Kidney (tissue), 14 donors: ENCODE results near the gene CETN3. TPM values are rescaled to one million over a fixed set of nuclear protein-coding genes. Genes with fewer than 3 reads are reported as not detected.
A peak's percentile ranks its signal among the peaks of the same experiment; 100 is the strongest.

ENCODE experiments used
- DNase-seq, 5 donors: peaks; one replicate each; pipeline ENCODE4 v3.0.0-alpha.2; 2013 to 2020
- FAIRE-seq: peaks from 2 replicates; lab custom pipeline; 2012; peaks lifted over from hg19 to GRCh38; lab: Jason Lieb, UNC
- H3K27ac ChIP-seq, 2 donors: one replicate each; pipeline ENCODE4 v1.7.0; 2013; ENCODE audit warnings: low read depth in 2 of 2, low read length in 2 of 2, inconsistent platforms in 1 of 2
- H3K27me3 ChIP-seq: one replicate; pipeline ENCODE4 v1.7.1; 2013; ENCODE audit warnings: low read length, inconsistent platforms; ENCODE audit not compliant: control insufficient read depth, insufficient read depth
- H3K36me3 ChIP-seq, 3 donors: one replicate each; pipeline versions ENCODE4 v1.7.0 to v1.7.1; 2013; ENCODE audit warnings: low read length in 3 of 3, control low read depth in 1 of 3, inconsistent platforms in 1 of 3; ENCODE audit not compliant: insufficient read depth in 3 of 3, control insufficient read depth in 2 of 3
- H3K4me1 ChIP-seq, 3 donors: one replicate each; pipeline versions ENCODE4 v1.7.0 to v1.7.1; 2013; ENCODE audit warnings: low read length in 3 of 3, inconsistent platforms in 1 of 3, low read depth in 1 of 3; ENCODE audit not compliant: control insufficient read depth in 2 of 3, insufficient read depth in 2 of 3
- H3K4me3 ChIP-seq, 3 donors: one replicate each; pipeline versions ENCODE4 v1.7.0 to v1.8.1; 2013; ENCODE audit warnings: low read length in 3 of 3, control low read depth in 1 of 3, inconsistent platforms in 1 of 3
- H3K9ac ChIP-seq, 3 donors: one replicate each; pipeline versions ENCODE4 v1.7.0 to v1.7.1; 2013; ENCODE audit warnings: low read length in 3 of 3, control low read depth in 1 of 3, inconsistent platforms in 1 of 3
- H3K9me3 ChIP-seq, 3 donors: one replicate each; pipeline versions ENCODE4 v1.7.0 to v1.7.1; 2013; ENCODE audit warnings: low read length in 3 of 3, control low read depth in 1 of 3, inconsistent platforms in 1 of 3; ENCODE audit not compliant: control insufficient read depth in 2 of 3, insufficient read depth in 1 of 3
- CTCF ChIP-seq: IDR thresholded peaks from 3 replicates; pipeline ENCODE4 v1.5.1; 2012; ENCODE audit warnings: mild to moderate bottlenecking, moderate library complexity, borderline replicate concordance; ENCODE audit not compliant: insufficient read depth; ENCODE audit errors: extremely low read depth
- intact Hi-C: fragments of 100-400 bp; cut with DNase I; formaldehyde crosslinking; loops from one replicate; pipeline ENCODE4 v1.11.1; 2022
- polyA plus RNA-seq: library from polyadenylated mRNA; stranded (reverse); fragments of 350-450 nt; fragmentation: Illumina TruSeq; extraction: RNeasy Lipid Tissue Mini Kit (QIAGEN cat#74804); gene quantifications from one replicate; pipeline ENCODE4 v1.2.3, GENCODE V29; 2014; ENCODE audit warnings: low read depth, low replicate concordance; ENCODE audit not compliant: insufficient read depth
- total RNA-seq: library from RNA; stranded (reverse); fragmentation: NEBNext Ultra II Directional; extraction: Animal tissue kit (Norgen Biotek cat#: 25700); gene quantifications from one replicate; pipeline ENCODE4 v1.2.1, GENCODE V29; 2021
- donor health status: control.
- donor health status: control.
- donor health status: control.
- donor health status: control.
- donor health status: control.
- donor health status: DM: yes; HTN: yes; CAD: no.
- donor health status: Normal renal cell carcinoma (clear cell type).

CETN3 gene
- total and polyA plus RNA-seq, 2 donors from 2014 or later: 19.8 to 50.0 TPM

GRCh38 chr5:90410178-90410762 lies 714 bp upstream of the CETN3 start:
- Histone ChIP-seq H3K27me3 (no peaks in the 10 kb centered on the region), H3K36me3 (peaks cover 0 to 3% (median 0%) of the 10 kb centered on the region in 3 donors), H3K9ac (peak overlapping the region; percentile 92 to 100 (median 93)), H3K9me3 (no peaks in the 10 kb centered on the region), H3K27ac (peak overlapping the region; percentile 85 to 92), H3K4me3 (peak overlapping the region; percentile 93 to 100 (median 97)), H3K4me1 (peaks cover 0 to 4% (median 3%) of the 10 kb centered on the region in 3 donors)
- FAIRE-seq: no peak
- DNase-seq: peak in 1 of 5 donors; percentile 38
- TF ChIP-seq CTCF: no peak
- intact Hi-C loops: no loop called here

GRCh38 chr5:90408571-90409317 lies 812 bp downstream of the CETN3 start:
- FAIRE-seq (no peak), DNase-seq (peak in 3 of 5 donors; percentile 39 to 57 (median 55))
- H3K4me3 ChIP-seq: peak overlapping the region; percentile 92 to 98 (median 97)
- intact Hi-C loops: no loop called here
- peaks cover 0 to 3% (median 3%) of the 10 kb centered on the region in 3 donors for H3K36me3 ChIP-seq
- no peaks in the 10 kb centered on the region for H3K9me3 ChIP-seq
- H3K9ac ChIP-seq: peak overlapping the region; percentile 96 to 98 (median 98)
- H3K4me1 ChIP-seq: peaks cover 0 to 4% (median 3%) of the 10 kb centered on the region in 3 donors
- TF ChIP-seq CTCF: no peak
- no peaks in the 10 kb centered on the region for H3K27me3 ChIP-seq
- peak overlapping the region; percentile 97 to 98 for H3K27ac ChIP-seq

- no peaks in the 10 kb centered on the region for H3K9me3 ChIP-seq
- H3K27me3 ChIP-seq: no peaks in the 10 kb centered on the region
- H3K9ac ChIP-seq: no peak overlapping the region
- no peak for TF ChIP-seq CTCF
- DNase-seq: no peak
- no peak overlapping the region for H3K27ac ChIP-seq
- peaks cover 0 to 4% (median 3%) of the 10 kb centered on the region in 3 donors for H3K4me1 ChIP-seq
- no peak for FAIRE-seq
- no peak overlapping the region for H3K4me3 ChIP-seq
- intact Hi-C loops: no loop called here
- H3K36me3 ChIP-seq: peaks cover 0 to 3% (median 3%) of the 10 kb centered on the region in 3 donors
Observed at GRCh38 chr5:90406466-90406865, 3.1 kb downstream of the CETN3 start.
